GM19099 (cell line): Measurements from ENCODE around the gene LPAR2.
A peak's percentile ranks its signal among the peaks of the same experiment; 100 is the strongest.

Source experiments
- POLR2A ChIP-seq: IDR thresholded peaks from 3 replicates; pipeline ENCODE4 v1.6.1; 2011; ENCODE audit warnings: low read depth; ENCODE audit not compliant: insufficient read length; ENCODE audit errors: extremely low read depth

The LPAR2 gene

GRCh38 chr19:19656451-19657396 is 28.7 kb upstream of the LPAR2 start:
- TF ChIP-seq POLR2A = no peak

DNA sequence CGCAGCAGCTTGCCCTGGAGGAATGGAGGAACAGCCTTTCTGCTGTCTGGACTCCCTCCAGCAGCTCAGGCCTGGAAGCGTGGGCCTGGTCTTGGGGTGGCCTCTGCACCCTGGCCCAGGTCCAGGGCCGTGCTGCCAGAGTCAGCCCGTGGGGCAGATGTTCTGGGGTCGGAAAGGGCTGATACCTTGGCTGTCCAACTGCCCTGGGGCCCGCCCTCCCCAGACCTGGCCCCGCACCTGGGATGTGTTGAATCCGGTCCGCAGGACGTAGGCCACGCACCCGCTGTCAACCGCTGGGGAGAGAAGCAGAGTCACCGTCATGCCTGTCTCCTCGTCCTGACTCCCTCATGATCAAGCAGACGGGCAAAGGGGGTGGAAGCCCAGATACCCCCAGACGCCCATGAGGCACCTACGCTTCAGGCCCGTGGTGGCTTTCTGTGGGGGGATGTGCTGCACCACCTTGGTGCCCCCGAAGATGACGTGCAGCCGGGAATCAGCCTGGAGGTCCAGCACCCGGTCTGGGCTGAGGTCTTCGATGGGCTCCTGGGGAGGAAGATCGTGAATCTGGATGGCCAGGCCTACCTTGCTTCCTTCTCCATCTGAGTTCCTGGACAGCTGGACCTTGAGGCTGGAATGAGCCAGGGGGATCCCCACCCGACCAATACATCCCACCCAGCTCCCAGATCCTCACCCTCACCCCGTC is 27.8 kb upstream of the LPAR2 start:
- no peak for TF ChIP-seq POLR2A

- TF ChIP-seq POLR2A = no peak
Observed at GRCh38 chr19:19655051-19655594, 27.1 kb upstream of the LPAR2 start.

- no peak for TF ChIP-seq POLR2A
Observed at GRCh38 chr19:19654441-19654840, 26.4 kb upstream of the LPAR2 start.

- no peak for TF ChIP-seq POLR2A
Observed at GRCh38 chr19:19653597-19654147, 25.7 kb upstream of the LPAR2 start.

GRCh38 chr19:19652482-19653295 is 24.7 kb upstream of the LPAR2 start:
- TF ChIP-seq POLR2A = no peak

DNA sequence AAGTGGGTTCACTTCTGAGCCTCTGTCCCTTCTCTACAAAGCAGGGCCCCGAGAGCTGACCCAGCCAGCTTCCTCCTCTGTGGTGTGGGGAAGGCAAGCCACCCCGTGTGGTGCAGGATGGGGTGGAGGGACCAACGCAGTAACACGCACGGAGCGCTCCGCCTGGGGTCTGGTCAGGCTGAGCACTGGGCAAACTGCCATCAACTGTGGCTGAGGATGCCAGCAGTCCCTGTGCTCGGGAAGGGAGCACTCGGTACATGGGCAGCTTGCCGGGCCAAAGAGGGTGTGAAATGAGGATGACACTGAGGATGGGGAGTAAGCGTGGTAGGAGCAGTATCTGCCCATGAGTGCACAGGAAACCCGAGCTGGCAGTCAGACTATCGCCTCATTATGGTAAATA is 23.1 kb upstream of the LPAR2 start:
- peak; percentile 19 for TF ChIP-seq POLR2A

GRCh38 chr19:19650331-19650730 is 22.3 kb upstream of the LPAR2 start:
- TF ChIP-seq POLR2A = no peak

GRCh38 chr19:19649580-19649995 is 21.6 kb upstream of the LPAR2 start:
- TF ChIP-seq POLR2A = no peak

DNA sequence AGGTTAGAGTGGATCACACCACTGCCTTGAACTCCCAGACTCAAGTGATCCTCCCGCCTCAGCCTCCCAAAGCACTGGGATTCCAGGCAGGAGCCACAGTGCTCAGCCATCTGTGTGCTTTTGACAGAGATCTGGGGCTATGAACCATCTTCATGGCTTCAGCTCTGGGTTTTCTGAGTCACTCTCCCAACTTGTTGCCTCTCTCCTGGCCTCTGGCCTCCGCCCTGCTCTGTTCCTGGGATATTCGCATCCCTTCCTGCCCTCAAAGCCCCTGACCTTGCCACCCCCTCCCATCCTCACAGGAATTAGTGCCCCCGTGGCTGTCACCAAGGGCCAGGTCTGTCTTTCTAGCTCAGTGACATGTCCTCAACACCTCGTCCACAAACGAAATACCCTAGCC is 21.1 kb upstream of the LPAR2 start:
- no peak for TF ChIP-seq POLR2A

DNA sequence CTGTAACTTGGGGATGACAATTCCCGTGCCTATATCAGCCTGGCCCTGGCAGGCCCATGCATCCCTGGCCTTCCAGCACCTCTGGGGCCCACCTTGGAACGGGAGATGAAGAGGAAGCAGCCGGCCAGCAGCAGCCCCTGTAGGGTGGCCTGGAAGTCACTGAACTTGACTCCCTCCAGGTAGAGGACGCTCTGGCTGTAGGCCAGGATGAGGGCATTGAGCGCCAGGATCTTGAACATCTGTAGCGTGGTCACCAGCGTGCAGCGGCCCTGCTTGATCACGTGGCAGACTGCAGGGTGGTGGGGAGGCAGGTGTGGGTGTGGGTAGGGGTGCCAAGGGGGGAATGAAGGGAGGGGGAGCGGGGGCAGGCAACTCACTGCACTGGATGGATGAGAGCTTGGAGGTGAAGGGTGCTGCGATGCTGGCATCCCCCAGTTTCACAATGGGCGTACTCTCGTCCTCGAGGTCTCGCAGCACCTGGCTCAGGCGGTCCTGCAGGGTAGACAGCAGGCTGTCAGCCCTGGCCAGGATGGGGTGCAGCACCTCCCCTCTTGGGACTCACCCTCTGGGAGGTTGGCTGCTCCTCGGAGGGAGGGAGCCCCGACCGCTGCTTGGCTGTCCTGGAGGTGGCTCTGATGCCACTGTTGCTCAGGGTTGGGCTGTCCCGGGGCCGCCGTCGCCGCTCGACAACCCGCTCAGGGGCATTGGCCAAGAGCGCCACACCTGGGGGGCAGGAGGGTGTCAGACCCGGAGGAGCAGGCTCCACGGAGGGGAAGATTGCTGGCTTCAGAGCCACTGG is 19.2 kb upstream of the LPAR2 start:
- TF ChIP-seq POLR2A = no peak

- TF ChIP-seq POLR2A = no peak
Observed at GRCh38 chr19:19645233-19645870, 17.3 kb upstream of the LPAR2 start.

DNA sequence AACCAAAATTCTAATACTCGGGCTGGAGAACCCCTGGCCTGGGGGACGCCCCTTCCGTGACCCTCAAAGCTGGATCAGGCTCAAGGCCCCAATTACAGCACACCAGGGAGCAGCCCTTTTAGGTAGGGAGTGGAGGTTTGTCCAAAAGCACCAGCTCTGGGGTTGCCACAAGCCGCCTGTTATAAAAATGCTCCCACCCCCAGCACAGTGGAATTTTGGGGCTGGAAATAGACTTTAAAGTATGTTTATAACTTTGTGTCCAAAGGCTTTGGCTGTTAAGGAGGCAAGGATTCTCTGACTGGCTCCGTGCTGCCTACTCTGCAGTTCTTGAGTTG is 16.0 kb upstream of the LPAR2 start:
- no peak for TF ChIP-seq POLR2A
